ENCODE results near the gene E2F4. TPM values are rescaled to one million over a fixed set of nuclear protein-coding genes. Genes with fewer than 3 reads are reported as not detected.

The E2F4 gene
- total and polyA plus RNA-seq, 2 of the 13 experiments (the other 11 are each of a cell fraction or from before 2014, with no cell fraction given): 84.8 to 91.2 TPM

GRCh38 chr16:67154578-67155294, 37.2 kb upstream of the E2F4 start (continued):
- TF ChIP-seq, protein P1, sequence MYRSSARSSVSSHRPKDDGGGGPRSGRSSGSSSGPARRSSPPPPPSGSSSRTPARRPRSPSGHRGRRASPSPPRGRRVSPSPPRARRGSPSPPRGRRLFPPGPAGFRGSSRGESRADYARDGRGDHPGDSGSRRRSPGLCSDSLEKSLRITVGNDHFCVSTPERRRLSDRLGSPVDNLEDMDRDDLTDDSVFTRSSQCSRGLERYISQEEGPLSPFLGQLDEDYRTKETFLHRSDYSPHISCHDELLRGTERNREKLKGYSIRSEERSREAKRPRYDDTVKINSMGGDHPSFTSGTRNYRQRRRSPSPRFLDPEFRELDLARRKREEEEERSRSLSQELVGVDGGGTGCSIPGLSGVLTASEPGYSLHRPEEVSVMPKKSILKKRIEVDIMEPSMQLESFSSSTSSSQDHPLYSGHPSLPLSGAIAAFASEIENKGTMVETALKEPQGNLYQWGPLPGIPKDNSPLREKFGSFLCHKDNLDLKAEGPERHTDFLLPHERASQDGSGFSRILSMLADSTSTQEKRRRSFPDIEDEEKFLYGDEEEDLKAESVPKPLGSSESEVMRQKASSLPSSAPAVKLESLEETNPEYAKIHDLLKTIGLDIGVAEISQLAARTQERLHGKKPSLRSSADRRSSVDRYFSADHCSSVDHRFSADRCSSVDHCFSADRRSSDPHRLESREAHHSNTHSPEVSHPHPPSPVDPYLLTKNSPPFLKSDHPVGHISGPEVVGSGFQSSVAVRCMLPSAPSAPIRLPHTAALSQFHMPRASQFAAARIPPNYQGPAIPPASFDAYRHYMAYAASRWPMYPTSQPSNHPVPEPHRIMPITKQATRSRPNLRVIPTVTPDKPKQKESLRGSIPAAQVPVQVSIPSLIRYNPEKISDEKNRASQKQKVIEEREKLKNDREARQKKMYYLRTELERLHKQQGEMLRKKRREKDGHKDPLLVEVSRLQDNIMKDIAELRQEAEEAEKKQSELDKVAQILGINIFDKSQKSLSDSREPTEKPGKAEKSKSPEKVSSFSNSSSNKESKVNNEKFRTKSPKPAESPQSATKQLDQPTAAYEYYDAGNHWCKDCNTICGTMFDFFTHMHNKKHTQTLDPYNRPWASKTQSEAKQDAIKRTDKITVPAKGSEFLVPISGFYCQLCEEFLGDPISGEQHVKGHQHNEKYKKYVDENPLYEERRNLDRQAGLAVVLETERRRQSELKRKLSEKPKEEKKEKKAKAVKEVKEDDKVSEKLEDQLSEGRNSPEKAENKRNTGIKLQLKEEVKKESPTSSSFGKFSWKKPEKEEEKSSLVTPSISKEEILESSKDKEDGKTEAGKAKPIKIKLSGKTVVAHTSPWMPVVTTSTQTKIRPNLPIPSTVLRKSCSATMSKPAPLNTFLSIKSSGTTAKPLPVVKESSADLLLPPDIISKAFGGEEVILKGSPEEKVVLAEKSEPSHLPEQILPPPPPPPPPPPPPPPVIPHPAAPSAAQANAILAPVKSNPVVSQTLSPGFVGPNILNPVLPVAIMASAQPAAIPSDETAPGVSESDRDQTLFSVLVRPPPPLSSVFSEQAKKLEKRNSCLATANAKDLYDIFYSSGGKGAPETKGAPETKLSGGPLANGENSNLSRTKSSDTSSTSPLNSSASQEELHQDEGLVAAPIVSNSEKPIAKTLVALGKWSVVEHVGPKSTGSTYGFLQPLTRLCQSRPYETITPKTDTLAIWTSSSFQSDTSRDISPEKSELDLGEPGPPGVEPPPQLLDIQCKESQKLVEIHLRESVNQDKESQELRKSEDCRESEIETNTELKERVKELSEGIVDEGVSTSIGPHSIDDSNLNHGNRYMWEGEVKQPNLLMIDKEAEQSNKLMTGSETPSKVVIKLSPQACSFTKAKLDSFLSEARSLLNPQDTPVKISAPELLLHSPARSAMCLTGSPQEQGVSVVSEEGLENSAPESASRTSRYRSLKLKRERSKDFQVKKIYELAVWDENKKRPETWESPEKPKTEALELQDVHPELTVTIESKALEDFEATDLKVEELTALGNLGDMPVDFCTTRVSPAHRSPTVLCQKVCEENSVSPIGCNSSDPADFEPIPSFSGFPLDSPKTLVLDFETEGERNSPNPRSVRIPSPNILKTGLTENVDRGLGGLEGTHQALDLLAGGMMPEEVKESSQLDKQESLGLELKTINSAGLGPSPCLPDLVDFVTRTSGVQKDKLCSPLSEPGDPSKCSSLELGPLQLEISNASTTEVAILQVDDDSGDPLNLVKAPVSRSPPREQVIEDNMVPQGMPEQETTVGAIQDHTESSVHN (CRISPR knock-in tag; IDR thresholded peaks at IDR 0.05): no peak
- TF ChIP-seq ZNF354B (CRISPR knock-in tag; IDR thresholded peaks at IDR 0.05) (no peak), ZNF207 (IDR thresholded peaks at IDR 0.05; ENCODE audit: borderline replicate concordance) (no peak), THAP8 (CRISPR knock-in tag; IDR thresholded peaks at IDR 0.05; ENCODE audit: borderline replicate concordance) (no peak), DR1 (CRISPR knock-in tag; IDR thresholded peaks at IDR 0.05) (0 out of 2 replicates have a peak, but pooled peaks have one; percentile 1), ZNF501 (CRISPR knock-in tag; IDR thresholded peaks at IDR 0.05) (0 out of 2 replicates have a peak, but pooled peaks have one; percentile 2), FOXM1 (CRISPR knock-in tag; IDR thresholded peaks at IDR 0.05) (no peak), MNT (IDR thresholded peaks at IDR 0.05) (no peak), FOXA3 (CRISPR knock-in tag; IDR thresholded peaks at IDR 0.05) (no peak), TCF7 (IDR thresholded peaks at IDR 0.05; ENCODE audit: low read depth) (no peak), ZSCAN21 (CRISPR knock-in tag; IDR thresholded peaks at IDR 0.05; ENCODE audit: borderline replicate concordance) (0 out of 2 replicates have a peak, but pooled peaks have one; percentile 16)
- TF ChIP-seq, protein P2, sequence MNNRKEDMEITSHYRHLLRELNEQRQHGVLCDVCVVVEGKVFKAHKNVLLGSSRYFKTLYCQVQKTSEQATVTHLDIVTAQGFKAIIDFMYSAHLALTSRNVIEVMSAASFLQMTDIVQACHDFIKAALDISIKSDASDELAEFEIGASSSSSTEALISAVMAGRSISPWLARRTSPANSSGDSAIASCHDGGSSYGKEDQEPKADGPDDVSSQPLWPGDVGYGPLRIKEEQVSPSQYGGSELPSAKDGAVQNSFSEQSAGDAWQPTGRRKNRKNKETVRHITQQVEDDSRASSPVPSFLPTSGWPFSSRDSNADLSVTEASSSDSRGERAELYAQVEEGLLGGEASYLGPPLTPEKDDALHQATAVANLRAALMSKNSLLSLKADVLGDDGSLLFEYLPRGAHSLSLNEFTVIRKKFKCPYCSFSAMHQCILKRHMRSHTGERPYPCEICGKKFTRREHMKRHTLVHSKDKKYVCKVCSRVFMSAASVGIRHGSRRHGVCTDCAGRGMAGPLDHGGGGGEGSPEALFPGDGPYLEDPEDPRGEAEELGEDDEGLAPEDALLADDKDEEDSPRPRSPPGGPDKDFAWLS (CRISPR knock-in tag; IDR thresholded peaks at IDR 0.05; ENCODE audit: borderline replicate concordance): no peak
